A673 (cell line): Measurements from ENCODE around the gene CFAP221.

Experiments used
- EZH2 ChIP-seq: fragments of 200-600 bp; sonication (generic); IDR thresholded peaks from 2 replicates; pipeline ENCODE4 v1.6.1; 2017; ENCODE audit warnings: borderline replicate concordance, low read depth, mild to moderate bottlenecking, mixed read lengths, antibody characterized with exemption, low read length; ENCODE audit not compliant: poor library complexity, severe bottlenecking
- TF ChIP-seq, protein P1 (sequence below): fragments of 300-800, 200-600 bp; sonication (generic); conservative IDR thresholded peaks from 2 replicates; pipeline ENCODE4 v1.5.1; 2017; ENCODE audit warnings: low read depth, mild to moderate bottlenecking, antibody characterized with exemption, low read length, moderate library complexity, mixed read lengths

DNA sequence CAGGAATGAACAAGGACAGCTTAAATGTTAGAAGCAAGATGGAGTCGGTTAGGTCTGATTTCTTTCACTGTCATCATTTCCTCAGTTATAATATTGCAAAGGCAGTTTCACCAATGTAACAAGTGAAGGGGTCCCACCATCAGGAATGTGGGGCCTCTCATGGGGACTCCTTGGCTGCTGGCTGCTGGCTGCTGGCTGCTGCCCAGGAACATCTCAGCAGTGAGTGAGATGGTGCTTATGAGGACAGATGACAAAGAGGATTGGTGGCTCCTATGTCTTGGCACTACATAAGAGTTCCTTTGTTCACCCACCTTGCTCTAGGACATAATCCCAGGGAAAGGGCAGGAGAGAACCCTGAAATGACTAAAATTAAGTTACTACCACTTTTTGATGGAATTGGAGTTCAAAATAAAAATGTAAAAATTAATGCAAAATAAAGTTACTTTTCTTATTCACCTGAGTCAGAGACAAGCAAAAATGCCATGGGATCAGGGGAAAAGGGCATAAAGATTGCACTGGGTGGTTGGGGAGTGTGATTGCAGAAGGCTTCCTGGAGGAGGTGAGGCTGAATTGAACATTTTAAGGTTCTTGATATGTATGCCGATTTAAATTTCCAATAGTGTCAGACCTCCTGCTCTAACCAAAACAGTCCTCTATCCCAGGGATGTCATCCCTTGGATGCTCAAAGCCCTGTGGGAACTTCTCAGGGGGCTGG is 158.1 kb downstream of the CFAP221 start:
- TF ChIP-seq, protein P1, sequence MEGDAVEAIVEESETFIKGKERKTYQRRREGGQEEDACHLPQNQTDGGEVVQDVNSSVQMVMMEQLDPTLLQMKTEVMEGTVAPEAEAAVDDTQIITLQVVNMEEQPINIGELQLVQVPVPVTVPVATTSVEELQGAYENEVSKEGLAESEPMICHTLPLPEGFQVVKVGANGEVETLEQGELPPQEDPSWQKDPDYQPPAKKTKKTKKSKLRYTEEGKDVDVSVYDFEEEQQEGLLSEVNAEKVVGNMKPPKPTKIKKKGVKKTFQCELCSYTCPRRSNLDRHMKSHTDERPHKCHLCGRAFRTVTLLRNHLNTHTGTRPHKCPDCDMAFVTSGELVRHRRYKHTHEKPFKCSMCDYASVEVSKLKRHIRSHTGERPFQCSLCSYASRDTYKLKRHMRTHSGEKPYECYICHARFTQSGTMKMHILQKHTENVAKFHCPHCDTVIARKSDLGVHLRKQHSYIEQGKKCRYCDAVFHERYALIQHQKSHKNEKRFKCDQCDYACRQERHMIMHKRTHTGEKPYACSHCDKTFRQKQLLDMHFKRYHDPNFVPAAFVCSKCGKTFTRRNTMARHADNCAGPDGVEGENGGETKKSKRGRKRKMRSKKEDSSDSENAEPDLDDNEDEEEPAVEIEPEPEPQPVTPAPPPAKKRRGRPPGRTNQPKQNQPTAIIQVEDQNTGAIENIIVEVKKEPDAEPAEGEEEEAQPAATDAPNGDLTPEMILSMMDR = no peak
- TF ChIP-seq EZH2 = no peak
